ENCODE measurements around the gene MYEOV.

GRCh38 chr11:69333149-69333710 is 39.3 kb downstream of the MYEOV start:
- TF ChIP-seq CTCF (IDR thresholded peaks at IDR 0.05) (no peak), EZH2 (IDR thresholded peaks at IDR 0.05; ENCODE audit: borderline replicate concordance, insufficient read depth, low read depth, low read length, poor library complexity, severe bottlenecking) (no peak)
